GM12891 (cell line): Measurements from ENCODE around the gene BLM.

ENCODE experiments used
- POLR2A ChIP-seq: IDR thresholded peaks from 2 replicates; pipeline ENCODE4 v1.6.1; 2011; ENCODE audit warnings: low read depth, low read length, control low read depth
- POLR2AphosphoS5 ChIP-seq: IDR thresholded peaks from 2 replicates; pipeline ENCODE4 v1.6.1; 2011; ENCODE audit warnings: low read depth, low read length, control low read depth

DNA sequence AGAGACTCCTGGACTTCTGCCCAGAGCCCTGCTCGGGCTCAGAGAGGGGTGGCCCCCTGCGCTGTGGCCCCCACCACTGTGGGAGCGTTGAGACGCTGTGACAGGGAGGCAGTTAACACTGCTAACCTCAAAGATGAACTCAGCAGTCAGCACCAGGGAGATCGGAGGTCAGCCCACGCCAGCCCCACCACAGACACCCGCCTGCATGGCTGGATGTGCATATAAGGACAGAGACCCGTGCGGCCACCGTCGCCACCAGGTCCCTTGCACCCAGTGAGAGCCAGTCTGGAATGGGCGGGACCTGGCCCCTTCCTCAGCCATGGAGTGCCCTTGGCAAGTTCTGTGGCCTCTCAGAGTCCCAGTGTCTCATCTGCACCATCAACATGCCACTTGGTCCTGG is 102.7 kb downstream of the BLM start:
- no peak for TF ChIP-seq POLR2A
- no peak for TF ChIP-seq POLR2AphosphoS5
